ENCODE data around the gene UGT2B15. TPM values are rescaled to one million over a fixed set of nuclear protein-coding genes. Genes with fewer than 3 reads are reported as not detected.
"Not testable (repeated sequence)": the region's sequence is repeated elsewhere in the genome, so short reads cannot be mapped to it uniquely, and the experiment has no call there.

The UGT2B15 gene
- total and polyA plus RNA-seq, 3 experiments from 2014 or later, result not detected

DNA sequence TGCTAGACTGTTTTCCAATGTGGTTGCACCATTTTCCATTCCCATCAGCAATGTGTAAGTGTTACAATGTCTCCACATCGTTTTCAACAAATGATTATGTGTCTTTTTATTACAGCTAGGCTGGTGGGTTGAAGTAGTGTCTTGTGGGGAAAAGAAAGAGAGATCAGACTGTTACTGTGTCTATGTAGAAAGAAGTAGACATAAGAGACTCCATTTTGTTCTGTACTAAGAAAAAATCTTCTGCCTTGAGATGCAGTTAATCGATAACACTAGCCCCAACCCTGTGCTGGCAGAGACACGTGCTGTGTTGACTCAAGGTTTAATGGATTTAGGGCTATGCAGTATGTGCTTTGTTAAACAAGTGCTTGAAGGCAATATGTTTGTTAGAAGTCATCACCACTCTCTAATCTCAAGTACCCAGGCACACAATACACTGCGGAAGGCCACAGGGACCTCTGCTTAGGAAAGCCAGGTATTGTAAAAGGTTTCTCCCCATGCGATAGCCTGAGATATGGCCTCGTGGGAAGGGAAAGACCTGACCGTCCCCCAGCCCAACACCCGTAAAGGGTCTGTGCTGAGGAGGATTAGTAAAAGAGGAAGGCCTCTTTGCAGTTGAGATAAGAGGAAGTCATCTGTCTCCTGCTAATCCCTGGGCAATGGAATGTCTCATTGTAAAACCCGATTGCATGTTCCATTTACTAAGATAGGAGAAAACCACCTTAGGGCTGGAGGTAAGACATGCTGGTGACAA is 23.0 kb upstream of the UGT2B15 start:
- Mint-ChIP-seq H3K36me3 (no peaks in the 10 kb centered on the region), H3K4me1 (no peaks in the 10 kb centered on the region), H3K9me3 (peaks cover 0 to 4% (median 0%) of the 10 kb centered on the region in 5 donors), H3K27me3 (no peaks in the 10 kb centered on the region), H3K4me3 (no peak overlapping the region), H3K27ac (no peak overlapping the region)
- Histone ChIP-seq H3K27me3 (ENCODE audit: insufficient read depth, low read length, poor library complexity, severe bottlenecking) (no peaks in the 10 kb centered on the region), H3K9me3 (ENCODE audit: low read length) (no peaks in the 10 kb centered on the region), H3K4me3 (ENCODE audit: low read length) (no peak overlapping the region), H3K36me3 (ENCODE audit: insufficient read depth, low read length) (no peaks in the 10 kb centered on the region), H3K27ac (ENCODE audit: low read depth, low read length) (no peak overlapping the region), H3K4me1 (ENCODE audit: insufficient read depth, low read length) (no peaks in the 10 kb centered on the region)
- DNase-seq, result no peak
- CTCF ChIA-PET, result no interaction called here
- POLR2A ChIA-PET, result no interaction called here

DNA sequence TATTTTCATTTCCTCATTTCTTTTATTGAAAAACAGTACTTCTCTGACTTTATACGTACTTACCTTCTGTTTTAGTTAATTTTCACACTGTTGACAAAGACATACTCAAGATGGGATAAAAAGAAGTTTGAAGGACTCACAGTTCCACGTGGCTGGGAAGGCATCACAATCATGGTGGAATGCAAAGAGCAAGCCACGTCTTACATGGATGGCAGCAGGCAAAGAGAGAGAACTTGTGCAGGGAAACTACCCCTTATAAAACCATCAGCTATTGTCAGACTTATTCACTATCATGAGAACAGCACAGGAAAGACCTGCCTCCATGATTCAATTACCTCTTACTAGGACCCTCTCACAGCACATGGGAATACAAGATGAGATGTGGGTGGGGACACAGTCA is 20.7 kb upstream of the UGT2B15 start:
- Histone ChIP-seq H3K4me3 (ENCODE audit: low read length) (no peak overlapping the region), H3K27ac (ENCODE audit: low read depth, low read length) (no peak overlapping the region), H3K4me1 (ENCODE audit: insufficient read depth, low read length) (no peaks in the 10 kb centered on the region), H3K36me3 (ENCODE audit: insufficient read depth, low read length) (no peaks in the 10 kb centered on the region), H3K9me3 (ENCODE audit: low read length) (no peaks in the 10 kb centered on the region), H3K27me3 (ENCODE audit: insufficient read depth, low read length, poor library complexity, severe bottlenecking) (no peaks in the 10 kb centered on the region)
- Mint-ChIP-seq H3K9me3 (peaks cover 0 to 4% (median 0%) of the 10 kb centered on the region in 5 donors), H3K27ac (no peak overlapping the region), H3K4me1 (no peaks in the 10 kb centered on the region), H3K36me3 (no peaks in the 10 kb centered on the region), H3K4me3 (no peak overlapping the region), H3K27me3 (no peaks in the 10 kb centered on the region)
- DNase-seq, result no peak
- CTCF ChIA-PET, result no interaction called here
- POLR2A ChIA-PET, result no interaction called here

DNA sequence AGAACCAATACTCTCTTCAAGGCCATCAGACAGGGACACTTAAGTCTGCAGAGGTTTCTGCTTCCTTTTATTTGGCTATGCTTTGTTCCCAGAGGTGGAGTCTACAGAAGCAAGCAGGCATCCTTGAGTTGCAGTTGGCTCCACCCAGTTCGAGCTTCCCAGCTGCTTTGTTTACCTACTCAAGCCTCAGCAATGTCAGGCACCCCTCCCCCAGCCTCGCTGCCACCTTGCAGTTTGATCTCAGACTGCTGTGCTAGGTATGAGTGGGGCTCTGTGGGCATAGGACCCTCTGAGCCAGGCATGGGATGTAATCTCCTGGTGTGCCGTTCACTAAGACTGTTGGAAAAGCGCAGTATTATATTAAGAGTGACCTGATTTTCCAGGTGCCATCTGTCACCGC is 12.6 kb upstream of the UGT2B15 start:
- ChIA-PET CTCF (no interaction called here), POLR2A (no interaction called here)
- Histone ChIP-seq H3K27me3 (ENCODE audit: insufficient read depth, low read length, poor library complexity, severe bottlenecking) (no peaks in the 10 kb centered on the region), H3K4me3 (ENCODE audit: low read length) (no peak overlapping the region), H3K9me3 (ENCODE audit: low read length) (no peaks in the 10 kb centered on the region), H3K27ac (ENCODE audit: low read depth, low read length) (no peak overlapping the region), H3K4me1 (ENCODE audit: insufficient read depth, low read length) (no peaks in the 10 kb centered on the region), H3K36me3 (ENCODE audit: insufficient read depth, low read length) (no peaks in the 10 kb centered on the region)
- H3K4me3 Mint-ChIP-seq, result no peak overlapping the region
- peaks cover 0 to 12% (median 3%) of the 10 kb centered on the region in 5 donors for H3K9me3 Mint-ChIP-seq
- H3K4me1 Mint-ChIP-seq, result no peaks in the 10 kb centered on the region
- no peak overlapping the region for H3K27ac Mint-ChIP-seq
- H3K36me3 Mint-ChIP-seq, result no peaks in the 10 kb centered on the region
- peaks cover 2% of the 10 kb centered on the region in 2 donors for H3K27me3 Mint-ChIP-seq
- DNase-seq, result no peak

DNA sequence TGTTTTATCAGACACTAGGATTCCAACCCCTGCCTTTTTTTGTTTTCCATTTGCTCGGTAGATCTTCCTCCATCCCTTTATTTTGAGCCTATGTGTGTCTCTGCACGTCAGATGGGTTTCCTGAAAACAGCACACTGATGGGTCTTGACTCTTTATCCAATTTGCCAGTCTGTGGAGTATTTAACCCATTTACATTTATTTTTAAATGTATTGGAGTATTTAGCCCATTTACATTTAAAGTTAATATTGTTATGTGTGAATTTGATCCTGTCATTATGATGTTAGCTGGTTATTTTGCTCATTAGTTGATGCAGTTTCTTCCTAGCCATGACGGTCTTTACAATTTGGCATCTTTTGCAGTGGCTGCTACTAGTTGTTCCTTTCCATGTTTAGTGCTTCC is 10.8 kb upstream of the UGT2B15 start:
- POLR2A ChIA-PET; H3K27ac ChIP-seq (ENCODE audit: low read depth, low read length); H3K4me3 ChIP-seq (ENCODE audit: low read length); H3K27me3 Mint-ChIP-seq; CTCF ChIA-PET; H3K27ac Mint-ChIP-seq; H3K4me1 Mint-ChIP-seq; DNase-seq; H3K27me3 ChIP-seq (ENCODE audit: insufficient read depth, low read length, poor library complexity, severe bottlenecking); H3K36me3 Mint-ChIP-seq; H3K36me3 ChIP-seq (ENCODE audit: insufficient read depth, low read length); H3K9me3 ChIP-seq (ENCODE audit: low read length); H3K4me3 Mint-ChIP-seq; H3K4me1 ChIP-seq (ENCODE audit: insufficient read depth, low read length): not testable (repeated sequence)
- peaks cover 0 to 12% (median 3%) of the 10 kb centered on the region in 5 donors for H3K9me3 Mint-ChIP-seq

DNA sequence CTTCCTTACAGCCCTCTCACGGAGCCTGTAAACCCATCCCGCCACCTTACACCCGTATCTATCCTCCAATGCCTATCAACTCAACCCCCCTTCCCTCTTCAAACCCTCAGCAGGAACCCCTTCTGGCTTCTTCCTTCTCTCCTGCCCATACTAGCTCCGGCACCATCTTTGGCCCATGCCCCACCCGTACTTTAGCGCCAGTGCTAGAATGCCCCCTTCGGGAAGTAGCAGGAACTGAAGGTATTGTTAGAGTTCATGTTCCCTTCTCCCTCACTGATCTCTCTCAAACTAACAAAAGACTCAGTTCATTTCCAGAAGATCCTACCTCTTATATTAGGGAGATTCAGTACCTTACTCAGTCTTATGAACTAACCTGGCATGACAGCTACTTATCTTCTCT is 2.7 kb upstream of the UGT2B15 start:
- Histone ChIP-seq H3K4me3 (ENCODE audit: low read length) (no peak overlapping the region), H3K9me3 (ENCODE audit: low read length) (no peaks in the 10 kb centered on the region), H3K27me3 (ENCODE audit: insufficient read depth, low read length, poor library complexity, severe bottlenecking) (no peaks in the 10 kb centered on the region), H3K27ac (ENCODE audit: low read depth, low read length) (no peak overlapping the region), H3K4me1 (ENCODE audit: insufficient read depth, low read length) (no peaks in the 10 kb centered on the region), H3K36me3 (ENCODE audit: insufficient read depth, low read length) (no peaks in the 10 kb centered on the region)
- no peaks in the 10 kb centered on the region for H3K36me3 Mint-ChIP-seq
- CTCF ChIA-PET, result no interaction called here
- POLR2A ChIA-PET, result no interaction called here
- no peaks in the 10 kb centered on the region for H3K27me3 Mint-ChIP-seq
- no peak for DNase-seq
- no peaks in the 10 kb centered on the region for H3K4me1 Mint-ChIP-seq
- H3K4me3 Mint-ChIP-seq, result no peak overlapping the region
- peaks cover 0 to 4% (median 0%) of the 10 kb centered on the region in 5 donors for H3K9me3 Mint-ChIP-seq
- no peak overlapping the region for H3K27ac Mint-ChIP-seq

DNA sequence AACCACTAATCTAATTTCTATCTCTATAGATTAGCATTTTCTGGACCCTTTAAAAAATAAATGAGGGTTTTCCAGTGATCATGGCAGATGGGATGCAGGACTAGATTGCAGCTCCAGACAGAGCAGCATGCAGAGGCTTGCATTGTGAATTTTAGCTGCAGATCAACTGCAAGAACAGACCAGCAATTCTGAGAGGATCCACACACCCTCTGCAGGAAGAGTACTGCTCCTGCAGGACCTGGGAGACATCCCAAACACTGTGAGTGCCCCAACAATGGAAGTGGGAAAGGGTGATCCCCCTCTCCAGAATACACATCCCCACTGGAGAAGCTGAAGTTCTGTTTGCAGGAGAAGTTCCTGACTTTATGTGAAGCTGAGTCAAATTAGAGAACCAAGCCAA is 765 bp upstream of the UGT2B15 start:
- H3K27me3 Mint-ChIP-seq; H3K36me3 ChIP-seq (ENCODE audit: insufficient read depth, low read length); CTCF ChIA-PET; H3K36me3 Mint-ChIP-seq; H3K4me3 Mint-ChIP-seq; H3K9me3 ChIP-seq (ENCODE audit: low read length); H3K27ac ChIP-seq (ENCODE audit: low read depth, low read length); H3K4me1 ChIP-seq (ENCODE audit: insufficient read depth, low read length); H3K9me3 Mint-ChIP-seq; H3K4me3 ChIP-seq (ENCODE audit: low read length); H3K4me1 Mint-ChIP-seq; POLR2A ChIA-PET; H3K27me3 ChIP-seq (ENCODE audit: insufficient read depth, low read length, poor library complexity, severe bottlenecking); DNase-seq; H3K27ac Mint-ChIP-seq: not testable (repeated sequence)

DNA sequence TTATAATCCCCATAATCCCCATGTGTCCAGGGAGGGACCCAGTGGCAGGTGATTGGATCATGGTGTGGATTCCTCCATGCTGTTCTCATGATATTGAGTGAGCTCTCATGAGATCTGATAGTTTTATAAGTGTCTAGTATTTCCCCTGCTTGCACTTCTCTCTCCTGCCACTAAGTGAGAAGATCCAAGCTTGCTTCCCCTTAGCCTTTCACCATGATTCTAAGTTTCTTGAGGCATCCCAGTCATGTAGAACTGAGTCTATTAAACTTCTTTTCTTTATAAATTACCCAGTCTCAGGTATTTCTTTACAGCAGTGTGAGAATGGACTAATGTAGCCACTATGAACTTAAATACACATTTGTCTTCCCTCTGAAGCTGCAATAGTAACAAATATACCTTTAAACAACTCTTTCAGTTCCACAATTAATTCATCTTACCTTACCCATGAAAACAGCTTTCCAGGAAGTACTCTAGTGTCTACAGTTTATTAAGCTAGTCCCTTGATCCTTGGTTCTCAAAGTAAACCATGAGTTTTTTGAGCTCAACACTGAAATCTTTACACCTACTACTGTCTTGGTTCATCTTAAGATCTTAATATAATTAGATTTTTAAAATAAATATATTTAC is 1.8 kb downstream of the UGT2B15 start:
- CTCF ChIA-PET, H3K9me3 Mint-ChIP-seq, H3K27ac Mint-ChIP-seq: not testable (repeated sequence)

DNA sequence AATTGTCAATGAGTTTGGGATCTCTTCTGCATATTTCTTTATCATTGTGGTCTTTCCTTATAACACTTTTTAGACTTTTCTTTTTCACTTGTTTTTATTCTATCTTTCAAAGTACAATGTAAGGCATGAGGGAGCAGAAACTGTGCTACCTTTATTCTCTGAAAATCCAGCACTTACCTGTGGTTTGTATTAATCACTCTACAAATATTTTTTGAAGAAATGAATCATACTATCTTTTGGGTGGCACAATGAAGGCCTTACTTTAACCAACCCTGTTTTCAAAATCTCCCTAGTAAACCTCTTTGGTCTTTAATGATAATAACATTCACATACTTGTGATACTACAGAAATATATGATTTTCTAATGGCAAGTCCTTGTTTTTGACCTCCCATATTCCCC is 2.9 kb downstream of the UGT2B15 start:
- H3K9me3 Mint-ChIP-seq; H3K4me1 Mint-ChIP-seq; H3K9me3 ChIP-seq (ENCODE audit: low read length); H3K36me3 ChIP-seq (ENCODE audit: insufficient read depth, low read length); H3K36me3 Mint-ChIP-seq; H3K27me3 ChIP-seq (ENCODE audit: insufficient read depth, low read length, poor library complexity, severe bottlenecking); H3K27ac Mint-ChIP-seq; H3K4me3 Mint-ChIP-seq; H3K4me3 ChIP-seq (ENCODE audit: low read length); H3K4me1 ChIP-seq (ENCODE audit: insufficient read depth, low read length); DNase-seq; H3K27ac ChIP-seq (ENCODE audit: low read depth, low read length); H3K27me3 Mint-ChIP-seq; CTCF ChIA-PET; POLR2A ChIA-PET: not testable (repeated sequence)

More for the DNA sequence above, 1.8 kb downstream of the UGT2B15 start:
- H3K27me3 ChIP-seq (ENCODE audit: insufficient read depth, low read length, poor library complexity, severe bottlenecking); H3K9me3 ChIP-seq (ENCODE audit: low read length); H3K36me3 Mint-ChIP-seq; POLR2A ChIA-PET; H3K4me3 ChIP-seq (ENCODE audit: low read length); H3K4me3 Mint-ChIP-seq; H3K36me3 ChIP-seq (ENCODE audit: insufficient read depth, low read length); DNase-seq; H3K4me1 Mint-ChIP-seq; H3K27ac ChIP-seq (ENCODE audit: low read depth, low read length); H3K4me1 ChIP-seq (ENCODE audit: insufficient read depth, low read length); H3K27me3 Mint-ChIP-seq: not testable (repeated sequence)

Measured in CD8-positive, alpha-beta memory T cell (primary cell).